Stomach (tissue), 9 donors: ENCODE measurements around the gene PLPP4. TPM values are rescaled to one million over a fixed set of nuclear protein-coding genes. Genes with fewer than 3 reads are reported as not detected.

ENCODE experiments used
- DNase-seq, 2 donors: peaks; one replicate each; pipeline versions ENCODE4 v3.0.0 to v3.0.0-alpha.2; 2013 to 2019
- H3K27ac ChIP-seq, 5 donors: fragments of 200-600 bp in 4 of 5; sonication (generic) in 4 of 5; one replicate each; pipeline ENCODE4 v1.5.1; 2013 to 2019; ENCODE audit warnings: mild to moderate bottlenecking in 1 of 5, moderate library complexity in 1 of 5
- H3K27me3 ChIP-seq, 3 donors: fragments of 200-600 bp; sonication (generic); one replicate each; pipeline ENCODE4 v1.5.1; 2017 to 2019; ENCODE audit warnings: mixed run types in 1 of 3
- H3K36me3 ChIP-seq, 4 donors: fragments of 200-600 bp; sonication (generic); 1 replicate in 3 of 4; 2 replicates in 1 of 4; pipeline ENCODE4 v1.5.1; 2016 to 2019
- H3K4me1 ChIP-seq, 4 donors: fragments of 200-600 bp; sonication (generic); one replicate each; pipeline ENCODE4 v1.5.1; 2016 to 2019
- H3K4me3 ChIP-seq, 4 donors: fragments of 200-600 bp; sonication (generic) in 3 of 4; one replicate each; pipeline ENCODE4 v1.5.1; 2016 to 2019; ENCODE audit warnings: mild to moderate bottlenecking in 1 of 4
- H3K9me3 ChIP-seq, 4 donors: fragments of 200-600 bp; sonication (generic); one replicate each; pipeline ENCODE4 v1.5.1; 2016 to 2019
- CTCF ChIP-seq, 7 experiments: fragments of 450-650 bp in 4 of 7; fragments of 200-600 bp in 3 of 7; sonication (generic) in 3 of 7; IDR thresholded peaks; one replicate each; pipeline ENCODE4 v1.5.1; 2016 to 2019; ENCODE audit warnings: antibody characterized with exemption in 7 of 7, control low read depth in 2 of 7, mild to moderate bottlenecking in 1 of 7
- EP300 ChIP-seq: sonication (generic); formaldehyde crosslinking; IDR thresholded peaks from one replicate; pipeline ENCODE4 v1.6.1; 2017; ENCODE audit warnings: antibody characterized with exemption
- POLR2A ChIP-seq, 4 donors: fragments of 450-650 bp; IDR thresholded peaks; one replicate each; pipeline ENCODE4 v1.6.1; 2016; ENCODE audit warnings: antibody characterized with exemption in 4 of 4, control low read depth in 2 of 4, mild to moderate bottlenecking in 1 of 4, moderate library complexity in 1 of 4
- POLR2AphosphoS5 ChIP-seq, 3 donors: sonication (generic); formaldehyde crosslinking; IDR thresholded peaks; one replicate each; pipeline ENCODE4 v1.6.1; 2016; ENCODE audit warnings: antibody characterized with exemption in 3 of 3
- WGBS, 5 donors: extraction: QIAGEN DNeasy Blood & Tissue Kit in 3 of 5; methylation state at CpG; one replicate each; pipeline versions ENCODE4 v1.1.5 to v1.1.7; 2013 to 2018; 5-methylcytosine and 5-hydroxymethylcytosine counted together
- intact Hi-C: fragments of 100-400 bp; cut with DNase I; formaldehyde crosslinking; loops from one replicate; pipeline ENCODE4 v1.15.1; 2023; ENCODE audit warnings: low total_unique reads
- polyA plus RNA-seq, 3 donors: library from polyadenylated mRNA; stranded (reverse); fragments of 200-250 nt; gene quantifications; one replicate each; pipeline ENCODE4 v1.2.3, GENCODE V29; 2013
- total RNA-seq, 5 donors: library from RNA; depleted of rRNA; stranded (reverse); fragments of >200 nt; gene quantifications; one replicate each; pipeline versions ENCODE4 v1.1.0 to v1.2.3, GENCODE V29; 2014 to 2016
- donor health status: healthy with polysubstance abuse.
- donor health status: Bipolar disorder and iron deficiency.
- donor health status: healthy.

PLPP4 gene
- total and polyA plus RNA-seq, 8 donors, result not detected

GRCh38 chr10:120483006-120483405, 26.0 kb downstream of the PLPP4 start:
- no peaks in the 10 kb centered on the region for H3K4me1 ChIP-seq
- no peaks in the 10 kb centered on the region for H3K36me3 ChIP-seq
- no peaks in the 10 kb centered on the region for H3K27me3 ChIP-seq
- no peak overlapping the region for H3K4me3 ChIP-seq
- intact Hi-C loops, result no loop called here
- TF ChIP-seq POLR2A (IDR thresholded peaks at IDR 0.05), result no peak
- no peak for DNase-seq
- no peak overlapping the region for H3K27ac ChIP-seq
- H3K9me3 ChIP-seq, result peaks cover 0 to 17% (median 6%) of the 10 kb centered on the region in 4 donors
- 68 to 75% (median 73%) methylated on average over 3 of the region's 3 CpGs for WGBS, 5 donors

DNA sequence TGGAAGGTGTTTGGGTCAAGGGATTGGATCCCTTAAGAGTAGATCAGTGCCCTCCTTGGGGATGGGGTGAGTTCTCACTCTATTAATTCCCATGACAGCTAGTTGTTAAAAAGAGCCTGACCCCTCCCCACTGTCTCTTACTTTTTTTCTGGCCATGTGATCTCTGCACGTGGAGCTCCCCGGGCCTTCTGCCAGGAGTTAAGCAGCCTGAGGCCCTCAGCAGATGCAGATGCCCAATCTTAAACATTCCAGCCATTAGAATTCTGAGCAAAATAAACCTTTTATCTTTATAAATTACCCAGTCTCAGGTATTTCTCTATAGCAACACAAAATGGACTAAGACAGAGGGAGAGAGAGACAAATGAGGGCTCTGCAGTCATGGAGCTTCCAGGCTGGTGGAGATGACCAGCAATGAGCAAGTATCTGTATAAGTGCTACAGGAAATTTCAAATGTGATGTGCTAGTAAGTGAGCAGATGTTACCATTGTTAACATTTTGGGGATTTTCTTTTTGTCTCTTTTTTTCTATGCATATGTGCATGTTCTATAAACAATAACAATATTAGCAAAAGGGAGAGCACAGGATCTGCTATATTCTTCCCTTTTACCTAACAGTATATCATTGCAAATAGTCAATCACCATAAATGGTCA, 26.7 kb downstream of the PLPP4 start:
- 42 to 79% (median 62%) methylated on average over 2 of the region's 2 CpGs for WGBS, 5 donors
- intact Hi-C loops, result no loop called here

DNA sequence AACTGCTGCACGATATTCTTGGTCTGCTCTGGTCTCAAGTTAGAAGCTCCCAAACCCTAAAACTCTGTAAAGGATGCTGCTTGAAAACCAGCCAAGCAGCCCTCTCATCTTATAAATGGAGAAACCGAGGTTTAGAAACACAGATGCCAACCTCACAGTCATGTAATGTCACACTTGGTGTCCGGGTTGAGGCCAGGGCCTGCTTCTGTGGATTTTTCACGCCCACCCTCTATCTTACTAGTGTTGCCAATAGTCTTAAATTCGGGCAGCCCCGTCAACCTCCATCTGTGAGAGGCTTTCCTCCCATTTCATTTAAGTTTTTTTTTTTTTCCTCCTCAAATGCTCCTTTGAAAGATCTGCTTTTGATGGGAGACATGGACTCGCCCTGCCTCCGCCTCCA, 28.9 kb downstream of the PLPP4 start:
- Histone ChIP-seq H3K9me3 (peaks cover 0 to 17% (median 6%) of the 10 kb centered on the region in 4 donors), H3K4me3 (no peak overlapping the region), H3K27me3 (peaks cover 0 to under 1% (median 0%) of the 10 kb centered on the region in 3 donors), H3K36me3 (no peaks in the 10 kb centered on the region), H3K4me1 (no peaks in the 10 kb centered on the region), H3K27ac (no peak overlapping the region)
- intact Hi-C loops, result no loop called here
- no peak for TF ChIP-seq POLR2A (IDR thresholded peaks at IDR 0.05)
- no peak for TF ChIP-seq CTCF (IDR thresholded peaks at IDR 0.05)
- TF ChIP-seq EP300, result no peak
- TF ChIP-seq POLR2AphosphoS5 (IDR thresholded peaks at IDR 0.05), result no peak
- WGBS, 5 donors, result 82 to 92% (median 85%) methylated on average over 8 of the region's 8 CpGs
- no peak for DNase-seq

More for the DNA sequence above, 26.7 kb downstream of the PLPP4 start:
- Histone ChIP-seq H3K27me3 (no peaks in the 10 kb centered on the region), H3K4me3 (no peak overlapping the region), H3K9me3 (peaks cover 0 to 17% (median 6%) of the 10 kb centered on the region in 4 donors), H3K27ac (no peak overlapping the region), H3K4me1 (no peaks in the 10 kb centered on the region), H3K36me3 (no peaks in the 10 kb centered on the region)
- TF ChIP-seq POLR2A (IDR thresholded peaks at IDR 0.05) (no peak), CTCF (IDR thresholded peaks at IDR 0.05) (no peak), EP300 (no peak), POLR2AphosphoS5 (IDR thresholded peaks at IDR 0.05) (no peak)
- DNase-seq, result no peak

DNA sequence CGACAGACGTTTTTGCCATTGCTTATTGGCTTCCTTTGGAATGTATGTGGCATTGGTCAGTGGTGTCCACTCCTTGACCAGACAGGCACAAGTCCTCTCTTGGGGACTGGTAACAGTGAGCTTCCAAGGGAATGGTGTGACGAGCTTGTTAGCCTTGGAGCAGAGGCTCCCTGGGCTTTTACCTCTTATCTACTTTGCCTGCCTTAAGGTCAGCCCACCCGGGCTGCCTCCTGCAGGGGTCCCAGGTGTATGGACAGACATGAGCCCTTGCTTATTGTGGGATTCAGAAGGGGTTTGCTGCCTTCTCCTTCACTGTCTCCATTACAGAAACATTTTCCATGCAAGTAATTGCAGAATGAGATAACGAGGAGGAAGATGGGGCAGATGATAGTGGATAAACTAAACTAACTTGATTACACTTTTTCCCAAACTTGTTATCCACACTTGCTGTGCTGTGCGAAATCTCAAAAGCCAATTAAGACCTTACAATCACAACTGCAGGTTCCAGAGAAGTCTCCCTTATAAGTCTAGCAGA, 29.7 kb downstream of the PLPP4 start:
- DNase-seq, result no peak
- peaks cover 0 to 3% (median 0%) of the 10 kb centered on the region in 3 donors for H3K27me3 ChIP-seq
- TF ChIP-seq POLR2AphosphoS5 (IDR thresholded peaks at IDR 0.05), result no peak
- TF ChIP-seq CTCF (IDR thresholded peaks at IDR 0.05), result no peak
- TF ChIP-seq POLR2A (IDR thresholded peaks at IDR 0.05), result no peak
- H3K4me1 ChIP-seq, result no peaks in the 10 kb centered on the region
- peaks cover 0 to 13% (median 6%) of the 10 kb centered on the region in 4 donors for H3K9me3 ChIP-seq
- H3K27ac ChIP-seq, result no peak overlapping the region
- H3K4me3 ChIP-seq, result no peak overlapping the region
- no peaks in the 10 kb centered on the region for H3K36me3 ChIP-seq
- intact Hi-C loops, result no loop called here
- WGBS, 5 donors, result 54 to 60% (median 58%) methylated on average over 5 to 6 of the region's 6 CpGs

DNA sequence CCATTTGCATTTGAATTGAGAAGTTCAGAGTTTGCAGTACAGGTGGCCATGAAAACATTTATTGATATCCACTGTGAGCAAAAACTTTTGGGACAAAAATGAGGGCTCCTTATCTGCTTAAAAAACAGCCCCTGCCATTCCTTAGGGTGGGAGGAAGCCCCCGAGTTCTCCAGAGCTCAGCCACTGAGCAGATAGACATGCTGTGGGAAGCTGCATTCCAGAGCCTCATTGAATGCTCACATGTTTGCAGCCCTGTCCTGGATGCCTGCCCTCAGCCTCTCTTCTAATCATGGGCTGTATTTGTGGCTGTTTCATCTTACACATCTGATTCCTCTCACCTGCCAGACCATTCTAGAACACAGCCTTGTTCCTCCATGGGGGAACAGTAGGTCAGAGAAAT, 33.3 kb downstream of the PLPP4 start:
- no peaks in the 10 kb centered on the region for H3K9me3 ChIP-seq
- no peak for DNase-seq
- H3K27me3 ChIP-seq, result peaks cover 0 to 3% (median 0%) of the 10 kb centered on the region in 3 donors
- TF ChIP-seq CTCF (IDR thresholded peaks at IDR 0.05) (no peak), EP300 (no peak), POLR2AphosphoS5 (IDR thresholded peaks at IDR 0.05) (no peak), POLR2A (IDR thresholded peaks at IDR 0.05) (no peak)
- no peaks in the 10 kb centered on the region for H3K36me3 ChIP-seq
- no peaks in the 10 kb centered on the region for H3K4me1 ChIP-seq
- intact Hi-C loops, result no loop called here
- no peak overlapping the region for H3K27ac ChIP-seq
- H3K4me3 ChIP-seq, result no peak overlapping the region
- 29 to 72% (median 43%) methylated on average over 1 of the region's 1 CpG for WGBS, 5 donors
